Temporal lobe (tissue), 2 donors: ENCODE results near the gene ILF2. TPM values are rescaled to one million over a fixed set of nuclear protein-coding genes. Genes with fewer than 3 reads are reported as not detected.

Experiments used
- small RNA-seq: library from RNA; depleted of rRNA; stranded (forward); fragments of <200 nt; gene quantifications from one replicate; pipeline ENCODE3, GENCODE V24; 2014; ENCODE audit warnings: low replicate concordance
- total RNA-seq: library from RNA; depleted of rRNA; stranded (reverse); fragments of >200 nt; gene quantifications from one replicate; pipeline ENCODE4 v1.2.3, GENCODE V29; 2014

Gene ILF2
- total RNA-seq, 1 donor from 2014 or later = 133 TPM

Small RNA genes lying within 50 kb of the gene (small RNA-seq; reads per million reads assigned to genes)
- gene MIR8083 (not detected), gene RN7SL372P (not detected)

Other genes starting within 250 kb of the ILF2 start
- gene S100A7, start 210.3 kb downstream of the ILF2 start, total RNA-seq = not detected
- gene S100A6, start 135.0 kb downstream of the ILF2 start, total RNA-seq = 8.1 TPM
- gene S100A5, start 130.1 kb downstream of the ILF2 start, total RNA-seq = not detected
- 0.98 TPM for gene S100A4, start 125.2 kb downstream of the ILF2 start, total RNA-seq
- not detected for gene S100A3, start 121.7 kb downstream of the ILF2 start, total RNA-seq
- gene S100A2, start 105.1 kb downstream of the ILF2 start, total RNA-seq = not detected
- 12.8 TPM for gene S100A16, start 57.9 kb downstream of the ILF2 start, total RNA-seq
- 0.25 TPM for gene S100A14, start 54.7 kb downstream of the ILF2 start, total RNA-seq
- 14.0 TPM for gene S100A13, start 43.5 kb downstream of the ILF2 start, total RNA-seq
- gene S100A1, start 42.6 kb downstream of the ILF2 start, total RNA-seq = 2.2 TPM
- 61.2 TPM for gene CHTOP, start 36.9 kb downstream of the ILF2 start, total RNA-seq
- gene SNAPIN, start 12.3 kb downstream of the ILF2 start, total RNA-seq = 32.2 TPM
- gene NPR1, start 7.7 kb upstream of the ILF2 start, total RNA-seq = 0.49 TPM
- 32.2 TPM for gene INTS3, start 57.1 kb upstream of the ILF2 start, total RNA-seq
- 9.3 TPM for gene SLC27A3, start 104.4 kb upstream of the ILF2 start, total RNA-seq